ENCODE results near the gene SLA2.
A peak's percentile ranks its signal among the peaks of the same experiment; 100 is the strongest.

SLA2 gene

DNA sequence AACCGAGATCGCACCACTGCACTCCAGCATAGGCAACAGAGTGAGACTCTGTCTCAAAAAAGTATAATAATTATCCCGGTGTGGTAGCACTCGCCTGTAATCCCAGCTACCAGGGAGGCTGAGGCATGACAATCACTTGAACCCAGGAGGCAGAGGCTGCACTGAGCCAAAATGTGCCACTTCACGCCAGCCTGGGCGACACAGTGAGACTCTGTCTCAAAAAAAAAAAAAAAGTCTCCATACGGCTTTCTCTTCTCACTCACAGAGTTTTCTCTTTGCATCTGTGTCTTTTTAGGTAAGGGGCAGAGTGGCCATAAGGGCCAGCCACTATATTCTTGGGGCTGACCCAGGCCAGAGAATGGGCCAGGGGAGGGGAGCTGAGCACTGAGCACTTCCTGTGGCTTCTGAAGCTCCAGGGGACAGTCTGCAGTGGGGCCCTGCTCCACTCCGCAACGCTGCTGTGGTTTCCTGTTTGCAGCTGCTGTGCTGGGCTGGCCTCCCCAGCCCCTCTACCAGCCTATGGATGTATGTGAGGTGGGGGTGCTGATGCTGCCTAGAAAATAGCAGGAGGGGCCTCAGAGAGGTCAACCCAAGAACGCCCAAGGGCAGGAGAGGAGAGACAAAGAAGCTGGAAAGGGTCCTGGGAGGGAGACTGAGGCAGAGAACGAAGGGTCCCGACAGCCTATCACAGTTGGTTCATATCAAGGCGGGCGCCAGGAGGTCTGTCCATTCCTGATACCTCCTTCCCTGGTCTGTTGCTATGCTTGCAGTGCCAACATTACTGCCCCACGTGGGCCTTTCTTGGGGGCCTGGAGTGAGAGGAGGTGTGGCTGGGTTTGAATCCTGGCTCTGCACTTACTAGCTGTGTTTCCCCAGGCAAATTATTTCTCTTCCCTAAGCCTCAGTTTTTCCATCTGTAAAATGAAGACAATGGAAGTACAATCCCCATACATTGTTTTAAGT, 16.0 kb downstream of the SLA2 start:
- H3K27ac ChIP-seq, result 0 out of 2 replicates have a peak overlapping the region, but pooled peaks have one; percentile 25
- TF ChIP-seq FOXP2 (optimal IDR thresholded peaks at IDR 0.05; ENCODE audit: control extremely low read depth, extremely low read length, insufficient read depth) (no peak), EZH2 (IDR thresholded peaks at IDR 0.05) (no peak), POLR2AphosphoS5 (IDR thresholded peaks at IDR 0.05; ENCODE audit: borderline replicate concordance, low read depth, low read length) (no peak)
- H3K9ac ChIP-seq (ENCODE audit: insufficient read length), result peak overlapping the region; percentile 20
- no peak for DNase-seq (ENCODE audit: low read depth, low spot score)
- no peaks in the 10 kb centered on the region for H3K36me3 ChIP-seq (ENCODE audit: insufficient read depth, low read length)
- H3K4me3 ChIP-seq, result no peak overlapping the region; the same call in 1 of the 2 replicates
- no peaks in the 10 kb centered on the region for H3K9me3 ChIP-seq (ENCODE audit: low read depth, low read length)

- Histone ChIP-seq H3K9ac (ENCODE audit: insufficient read length) (no peak overlapping the region), H3K27ac (no peak overlapping the region), H3K9me3 (ENCODE audit: low read depth, low read length) (no peaks in the 10 kb centered on the region), H3K36me3 (ENCODE audit: insufficient read depth, low read length) (no peaks in the 10 kb centered on the region), H3K4me3 (no peak overlapping the region)
- TF ChIP-seq POLR2AphosphoS5 (IDR thresholded peaks at IDR 0.05; ENCODE audit: borderline replicate concordance, low read depth, low read length), result no peak
- no peak for TF ChIP-seq EZH2 (IDR thresholded peaks at IDR 0.05)
- no peak for TF ChIP-seq FOXP2 (optimal IDR thresholded peaks at IDR 0.05; ENCODE audit: control extremely low read depth, extremely low read length, insufficient read depth)
- DNase-seq (ENCODE audit: low read depth, low spot score), result no peak
These were observed 17.9 kb downstream of the SLA2 start for GRCh38 chr20:36628076-36628475.

- DNase-seq (ENCODE audit: low read depth, low spot score), result no peak
- TF ChIP-seq POLR2AphosphoS5 (IDR thresholded peaks at IDR 0.05; ENCODE audit: borderline replicate concordance, low read depth, low read length), result no peak
- TF ChIP-seq FOXP2 (optimal IDR thresholded peaks at IDR 0.05; ENCODE audit: control extremely low read depth, extremely low read length, insufficient read depth), result no peak
- TF ChIP-seq EZH2 (IDR thresholded peaks at IDR 0.05), result no peak
- no peaks in the 10 kb centered on the region for H3K9me3 ChIP-seq (ENCODE audit: low read depth, low read length)
- H3K9ac ChIP-seq (ENCODE audit: insufficient read length), result no peak overlapping the region
- H3K36me3 ChIP-seq (ENCODE audit: insufficient read depth, low read length), result no peaks in the 10 kb centered on the region
- H3K27ac ChIP-seq, result no peak overlapping the region
- H3K4me3 ChIP-seq, result no peak overlapping the region
These were observed 21.1 kb downstream of the SLA2 start for GRCh38 chr20:36624944-36625324.

GRCh38 chr20:36624068-36624943, 21.7 kb downstream of the SLA2 start:
- no peak for TF ChIP-seq FOXP2 (optimal IDR thresholded peaks at IDR 0.05; ENCODE audit: control extremely low read depth, extremely low read length, insufficient read depth)
- no peak for TF ChIP-seq EZH2 (IDR thresholded peaks at IDR 0.05)
- TF ChIP-seq POLR2AphosphoS5 (IDR thresholded peaks at IDR 0.05; ENCODE audit: borderline replicate concordance, low read depth, low read length), result no peak
- Histone ChIP-seq H3K36me3 (ENCODE audit: insufficient read depth, low read length) (no peaks in the 10 kb centered on the region), H3K27ac (no peak overlapping the region), H3K9ac (ENCODE audit: insufficient read length) (no peak overlapping the region), H3K4me3 (no peak overlapping the region), H3K9me3 (ENCODE audit: low read depth, low read length) (no peaks in the 10 kb centered on the region)
- no peak for DNase-seq (ENCODE audit: low read depth, low spot score)

DNA sequence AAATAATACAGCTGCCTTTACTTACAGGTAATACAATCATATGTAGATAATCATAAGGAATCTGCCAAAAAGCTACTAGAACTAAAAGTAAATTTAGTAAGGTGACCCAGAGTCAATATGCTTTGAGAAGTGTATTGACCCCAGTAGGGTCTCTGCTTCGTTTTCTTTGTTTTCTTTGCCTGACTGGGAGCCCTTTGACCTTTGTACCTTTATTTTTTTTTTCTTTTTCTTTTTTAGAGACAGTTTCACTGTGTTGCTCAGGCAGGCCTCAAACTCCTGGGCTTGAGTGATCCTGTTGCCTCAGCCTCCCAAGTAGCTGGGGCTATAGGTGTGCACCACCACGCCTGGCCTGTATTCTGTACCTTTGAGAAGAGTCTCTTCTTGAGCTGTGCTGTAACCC, 22.6 kb downstream of the SLA2 start:
- DNase-seq (ENCODE audit: low read depth, low spot score), result no peak
- no peak overlapping the region for H3K4me3 ChIP-seq
- TF ChIP-seq POLR2AphosphoS5 (IDR thresholded peaks at IDR 0.05; ENCODE audit: borderline replicate concordance, low read depth, low read length) (no peak), FOXP2 (optimal IDR thresholded peaks at IDR 0.05; ENCODE audit: control extremely low read depth, extremely low read length, insufficient read depth) (no peak), EZH2 (IDR thresholded peaks at IDR 0.05) (no peak)
- H3K9ac ChIP-seq (ENCODE audit: insufficient read length), result no peak overlapping the region
- H3K27ac ChIP-seq, result no peak overlapping the region
- no peaks in the 10 kb centered on the region for H3K36me3 ChIP-seq (ENCODE audit: insufficient read depth, low read length)
- H3K9me3 ChIP-seq (ENCODE audit: low read depth, low read length), result no peaks in the 10 kb centered on the region

GRCh38 chr20:36620917-36621316, 25.1 kb downstream of the SLA2 start:
- no peak for DNase-seq (ENCODE audit: low read depth, low spot score)
- no peaks in the 10 kb centered on the region for H3K36me3 ChIP-seq (ENCODE audit: insufficient read depth, low read length)
- H3K9ac ChIP-seq (ENCODE audit: insufficient read length), result no peak overlapping the region
- H3K4me3 ChIP-seq, result no peak overlapping the region
- no peaks in the 10 kb centered on the region for H3K9me3 ChIP-seq (ENCODE audit: low read depth, low read length)
- no peak overlapping the region for H3K27ac ChIP-seq
- TF ChIP-seq POLR2AphosphoS5 (IDR thresholded peaks at IDR 0.05; ENCODE audit: borderline replicate concordance, low read depth, low read length) (no peak), FOXP2 (optimal IDR thresholded peaks at IDR 0.05; ENCODE audit: control extremely low read depth, extremely low read length, insufficient read depth) (no peak), EZH2 (IDR thresholded peaks at IDR 0.05) (no peak)

- H3K36me3 ChIP-seq (ENCODE audit: insufficient read depth, low read length), result peaks cover 32% of the 10 kb centered on the region
- no peak overlapping the region for H3K27ac ChIP-seq
- no peaks in the 10 kb centered on the region for H3K9me3 ChIP-seq (ENCODE audit: low read depth, low read length)
- TF ChIP-seq FOXP2 (optimal IDR thresholded peaks at IDR 0.05; ENCODE audit: control extremely low read depth, extremely low read length, insufficient read depth) (no peak), POLR2AphosphoS5 (IDR thresholded peaks at IDR 0.05; ENCODE audit: borderline replicate concordance, low read depth, low read length) (no peak), EZH2 (IDR thresholded peaks at IDR 0.05) (no peak)
- H3K9ac ChIP-seq (ENCODE audit: insufficient read length), result no peak overlapping the region
- DNase-seq (ENCODE audit: low read depth, low spot score), result no peak
- no peak overlapping the region for H3K4me3 ChIP-seq
These were observed 31.0 kb downstream of the SLA2 start for GRCh38 chr20:36614781-36615557.
